ENCODE data around the gene TEX11.

- TF ChIP-seq CTCF (conservative IDR thresholded peaks at IDR 0.05; ENCODE audit: low read depth in 2 of 2) = no peak
- no peak for TF ChIP-seq POLR2AphosphoS5 (IDR thresholded peaks at IDR 0.05; ENCODE audit: low read depth)
- no peak for TF ChIP-seq EZH2phosphoT487 (IDR thresholded peaks at IDR 0.05; ENCODE audit: unreplicated experiment)
- TF ChIP-seq STAT1 (IDR thresholded peaks at IDR 0.05; ENCODE audit: unreplicated experiment) = no peak
- TF ChIP-seq ZNF462 (CRISPR knock-in tag; IDR thresholded peaks at IDR 0.05) = no peak
These were observed 426.2 kb downstream of the TEX11 start for GRCh38 chrX:70482300-70482699.
